Coronary artery (tissue), 2 donors: ENCODE data around the gene SLC16A6.
"Not testable (repeated sequence)": the region's sequence is repeated elsewhere in the genome, so short reads cannot be mapped to it uniquely, and the experiment has no call there.

ENCODE experiments used
- DNase-seq: peaks from one replicate; pipeline ENCODE4 v3.0.0-alpha.2; 2017; ENCODE audit warnings: low spot score
- H3K27ac ChIP-seq, 2 donors: fragments of 200-600 bp; sonication (generic); one replicate each; pipeline ENCODE4 v1.5.1; 2016 to 2019
- H3K4me3 ChIP-seq: fragments of 200-600 bp; sonication (generic); 2 replicates; pipeline ENCODE4 v1.5.1; 2016; ENCODE audit warnings: mild to moderate bottlenecking, moderate library complexity
- CTCF ChIP-seq: fragments of 200-600 bp; sonication (generic); IDR thresholded peaks from one replicate; pipeline ENCODE4 v1.5.1; 2019; ENCODE audit warnings: antibody characterized with exemption

The SLC16A6 gene

GRCh38 chr17:68319410-68320162 is 28.7 kb upstream of the SLC16A6 start:
- Histone ChIP-seq H3K27ac (no peak overlapping the region), H3K4me3 (no peak overlapping the region)
- no peak for DNase-seq
- no peak for TF ChIP-seq CTCF

- TF ChIP-seq CTCF, result no peak
- Histone ChIP-seq H3K27ac (no peak overlapping the region), H3K4me3 (no peak overlapping the region)
- DNase-seq, result no peak
These were observed 27.4 kb upstream of the SLC16A6 start for GRCh38 chr17:68318103-68318991.

- no peak for DNase-seq
- TF ChIP-seq CTCF, result no peak
- Histone ChIP-seq H3K27ac (no peak overlapping the region), H3K4me3 (no peak overlapping the region)
These were observed 26.5 kb upstream of the SLC16A6 start for GRCh38 chr17:68317458-68317857.

GRCh38 chr17:68315930-68316329 is 25.0 kb upstream of the SLC16A6 start:
- no peak overlapping the region for H3K4me3 ChIP-seq

GRCh38 chr17:68314916-68315535 is 24.1 kb upstream of the SLC16A6 start:
- no peak for TF ChIP-seq CTCF
- Histone ChIP-seq H3K4me3 (no peak overlapping the region), H3K27ac (no peak overlapping the region)
- no peak for DNase-seq

More at GRCh38 chr17:68315930-68316329, 25.0 kb upstream of the SLC16A6 start:
- TF ChIP-seq CTCF, result no peak
- H3K27ac ChIP-seq, result no peak overlapping the region
- no peak for DNase-seq

GRCh38 chr17:68310152-68310551 is 19.2 kb upstream of the SLC16A6 start:
- no peak for TF ChIP-seq CTCF
- Histone ChIP-seq H3K27ac (no peak overlapping the region), H3K4me3 (no peak overlapping the region)
- no peak for DNase-seq

GRCh38 chr17:68309066-68309670 is 18.2 kb upstream of the SLC16A6 start:
- DNase-seq, H3K4me3 ChIP-seq, H3K27ac ChIP-seq: not testable (repeated sequence)

- not testable (repeated sequence) for DNase-seq
These were observed 17.6 kb upstream of the SLC16A6 start for GRCh38 chr17:68308486-68308885.

More at GRCh38 chr17:68308486-68308885, 17.6 kb upstream of the SLC16A6 start:
- H3K4me3 ChIP-seq, H3K27ac ChIP-seq: not testable (repeated sequence)
